Stimulated activated CD8-positive, alpha-beta memory T cell treated with anti-CD3 and anti-CD28 coated beads, Interleukin-15, amount 100 ng/mL, for 24 hours (primary cell): Measurements from ENCODE around the gene CDC14A.
A peak's percentile ranks its signal among the peaks of the same experiment; 100 is the strongest.
"Not testable (repeated sequence)": the region's sequence is repeated elsewhere in the genome, so short reads cannot be mapped to it uniquely, and the experiment has no call there.

ENCODE experiments used
- DNase-seq: peaks from one replicate; pipeline ENCODE4 v3.0.0-alpha.2; 2020; ENCODE audit warnings: low read depth

Gene CDC14A, protein sequence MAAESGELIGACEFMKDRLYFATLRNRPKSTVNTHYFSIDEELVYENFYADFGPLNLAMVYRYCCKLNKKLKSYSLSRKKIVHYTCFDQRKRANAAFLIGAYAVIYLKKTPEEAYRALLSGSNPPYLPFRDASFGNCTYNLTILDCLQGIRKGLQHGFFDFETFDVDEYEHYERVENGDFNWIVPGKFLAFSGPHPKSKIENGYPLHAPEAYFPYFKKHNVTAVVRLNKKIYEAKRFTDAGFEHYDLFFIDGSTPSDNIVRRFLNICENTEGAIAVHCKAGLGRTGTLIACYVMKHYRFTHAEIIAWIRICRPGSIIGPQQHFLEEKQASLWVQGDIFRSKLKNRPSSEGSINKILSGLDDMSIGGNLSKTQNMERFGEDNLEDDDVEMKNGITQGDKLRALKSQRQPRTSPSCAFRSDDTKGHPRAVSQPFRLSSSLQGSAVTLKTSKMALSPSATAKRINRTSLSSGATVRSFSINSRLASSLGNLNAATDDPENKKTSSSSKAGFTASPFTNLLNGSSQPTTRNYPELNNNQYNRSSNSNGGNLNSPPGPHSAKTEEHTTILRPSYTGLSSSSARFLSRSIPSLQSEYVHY

DNA sequence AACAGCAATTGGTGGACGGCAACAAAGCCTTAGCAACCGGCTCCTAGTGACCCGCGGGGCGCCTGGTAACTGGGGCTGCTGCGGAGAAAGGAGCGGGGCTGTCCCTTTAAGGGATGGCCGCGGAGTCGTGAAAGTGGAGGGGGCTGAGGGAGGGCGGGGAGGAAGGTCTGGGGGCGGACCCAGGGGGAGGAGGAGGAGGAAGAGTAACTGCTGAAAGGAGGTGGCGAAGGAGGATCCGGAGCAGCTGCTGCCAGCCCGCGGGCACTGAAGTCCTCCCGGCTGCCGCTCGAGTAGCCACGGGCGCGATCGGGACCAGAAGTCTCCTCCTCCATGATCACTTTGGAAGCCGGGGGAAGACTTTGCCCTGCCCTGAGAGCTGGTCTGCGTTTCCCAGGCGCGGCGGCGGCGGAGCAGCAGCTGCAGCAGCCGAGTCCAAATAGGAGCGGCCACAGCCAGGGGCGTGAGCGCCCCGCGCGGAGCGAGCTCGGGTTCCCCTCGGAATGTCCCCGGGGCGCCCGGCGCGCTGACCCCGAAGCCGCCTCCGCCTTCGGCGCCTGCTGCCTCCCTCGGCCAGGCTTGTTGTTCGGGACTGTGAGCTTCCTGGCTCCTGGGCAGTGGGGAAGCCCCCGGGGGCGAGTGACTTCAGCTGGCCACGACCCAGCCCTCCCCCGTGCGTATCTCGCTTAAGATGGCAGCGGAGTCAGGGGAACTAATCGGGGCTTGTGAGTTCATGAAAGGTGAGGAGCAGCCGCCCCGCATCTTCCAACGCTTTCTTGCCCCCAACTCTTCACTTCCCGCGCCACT lies at the start of gene CDC14A:
Gene CDC14A (plus strand): TSS at position 240 of the 804 bp plus-strand sequence. CDS start 449 bp downstream, at position 689.
- peak; percentile 58 for DNase-seq

DNA sequence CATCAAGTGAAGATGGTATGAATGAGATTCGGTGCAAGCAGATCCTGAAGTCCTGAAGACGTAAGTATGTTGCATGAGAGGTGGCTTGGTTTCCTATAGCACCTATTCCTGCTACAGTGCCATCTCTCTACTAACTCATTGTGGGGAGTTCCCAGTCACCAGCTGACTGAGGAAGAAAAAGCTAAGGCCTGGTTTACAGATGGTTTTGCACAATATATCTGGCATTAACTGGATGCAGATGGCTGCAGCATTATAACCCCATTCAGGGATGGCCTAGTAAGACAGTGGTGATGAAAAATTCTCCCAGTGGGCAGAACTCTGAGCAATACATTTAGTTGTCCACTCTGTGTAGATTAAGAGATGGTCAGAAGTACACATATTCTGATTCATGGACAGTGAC lies 49.6 kb upstream of the CDC14A start:
- DNase-seq = no peak

DNA sequence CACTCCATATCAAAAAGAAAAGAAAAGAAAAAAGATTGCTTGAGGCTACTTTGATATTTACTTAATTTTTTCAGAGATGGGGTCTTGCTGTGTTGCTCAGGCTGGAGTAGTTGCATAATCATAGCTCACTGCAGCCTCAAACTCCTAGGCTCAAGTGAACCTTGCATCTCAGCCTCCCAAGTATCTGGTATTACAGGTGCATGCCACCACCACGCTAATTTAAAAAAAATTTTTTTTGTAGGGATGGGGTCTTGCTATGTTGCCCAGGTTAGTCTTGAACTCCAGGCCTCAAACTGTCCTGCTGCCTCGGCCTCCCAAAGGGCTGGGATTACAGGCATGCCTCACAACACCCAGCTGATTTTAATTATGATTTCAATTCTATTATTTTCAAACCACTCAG lies 48.1 kb upstream of the CDC14A start:
- DNase-seq = no peak

DNA sequence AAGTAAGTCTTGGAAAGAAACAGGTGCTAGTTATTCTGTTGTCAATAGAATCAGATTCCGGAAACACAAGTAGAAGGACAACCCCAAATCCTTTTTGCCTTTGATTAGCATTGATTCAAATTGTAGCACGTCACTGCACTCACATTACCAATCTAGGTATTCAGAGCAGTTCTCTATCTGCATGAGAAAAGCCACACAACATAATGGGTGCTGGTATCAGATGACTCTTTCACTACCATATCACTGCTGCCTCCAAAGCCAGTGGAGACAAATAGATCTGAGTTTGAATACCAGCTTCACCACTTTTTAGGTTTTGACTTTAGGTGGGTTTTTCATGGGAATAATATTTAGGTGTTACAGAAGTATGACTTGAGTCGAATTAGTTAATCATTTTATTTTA lies 47.4 kb upstream of the CDC14A start:
- no peak for DNase-seq

DNA sequence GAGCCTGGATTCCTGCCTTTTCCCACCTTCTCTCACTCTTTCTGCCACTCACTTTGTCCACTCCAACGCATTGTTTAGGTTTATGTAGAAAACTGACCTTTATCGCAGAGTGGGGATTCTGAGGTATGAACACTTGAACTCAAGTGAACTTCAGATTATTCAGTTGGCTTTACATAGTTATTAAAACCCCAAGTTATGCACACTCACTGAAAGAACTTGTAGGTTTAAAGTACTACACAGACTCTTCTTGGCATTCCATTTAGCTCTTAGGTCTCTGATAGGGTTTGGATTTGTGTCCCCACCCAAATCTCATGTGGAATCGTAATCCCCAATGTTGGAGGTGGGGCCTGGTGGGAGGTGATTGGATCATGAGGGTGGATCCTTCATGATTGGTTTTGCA lies 46.4 kb upstream of the CDC14A start:
- DNase-seq = no peak

DNA sequence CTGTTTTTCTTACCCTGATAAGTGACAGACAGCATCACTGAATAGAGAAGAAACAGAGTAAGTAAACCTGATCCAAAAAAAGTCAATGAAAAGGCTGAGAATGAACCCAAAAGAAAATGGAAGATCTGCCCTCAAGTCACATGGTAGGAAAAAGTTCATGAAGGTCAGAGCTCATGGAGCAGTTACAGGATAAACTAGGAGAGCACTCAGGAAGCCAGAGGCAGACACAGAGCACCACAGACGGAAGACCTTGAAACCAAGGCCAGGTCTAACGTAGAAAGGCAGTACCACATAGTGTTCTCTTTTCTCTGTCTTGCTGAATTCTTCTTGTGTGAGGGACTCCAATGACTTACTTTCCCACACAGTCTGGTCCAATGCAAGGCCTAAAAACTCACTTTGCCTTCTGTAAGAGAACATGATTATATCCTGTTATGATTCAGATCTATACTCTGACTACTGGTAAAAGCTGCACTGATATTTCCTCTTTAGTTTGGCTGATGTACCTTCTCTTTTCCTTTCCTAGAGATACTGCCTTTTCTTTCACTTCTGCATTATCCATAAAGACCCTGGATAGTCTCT lies 45.5 kb upstream of the CDC14A start:
- no peak for DNase-seq

DNA sequence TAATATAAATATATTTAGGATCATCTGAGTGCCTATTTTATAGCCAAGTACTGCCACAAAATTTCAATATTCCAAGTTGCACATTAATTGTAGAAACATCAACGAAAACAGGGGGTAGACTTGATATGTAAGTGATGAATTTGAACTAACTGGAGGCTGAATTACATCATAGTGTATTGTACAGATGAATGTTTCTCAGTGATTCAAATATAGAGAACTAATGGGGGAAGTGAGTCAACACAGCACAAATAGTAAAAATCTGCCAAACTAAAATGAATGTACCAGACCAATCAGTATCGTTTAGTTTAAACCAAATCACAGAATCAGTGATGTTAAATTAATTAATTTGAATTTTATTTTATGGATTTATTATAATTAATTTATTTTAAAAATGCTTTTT lies 43.5 kb upstream of the CDC14A start:
- DNase-seq = no peak

DNA sequence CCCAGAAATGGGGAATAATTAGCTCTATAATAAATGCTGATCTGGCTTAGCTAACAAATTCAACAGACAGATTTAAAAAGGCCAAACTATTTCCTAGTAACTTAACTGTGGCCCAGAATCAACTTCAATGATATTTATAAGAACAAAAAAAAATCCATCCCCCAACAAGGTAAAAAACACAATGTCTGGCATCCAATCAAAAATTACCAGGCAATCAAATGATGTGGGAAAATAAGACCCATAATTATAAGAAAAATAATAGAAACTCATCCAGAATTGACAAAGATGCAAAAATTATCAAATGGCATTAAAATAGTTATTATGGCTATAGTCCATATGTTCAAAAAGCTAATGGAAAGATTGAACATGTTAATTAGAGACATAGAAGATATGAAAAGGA lies 42.4 kb upstream of the CDC14A start:
- no peak for DNase-seq

DNA sequence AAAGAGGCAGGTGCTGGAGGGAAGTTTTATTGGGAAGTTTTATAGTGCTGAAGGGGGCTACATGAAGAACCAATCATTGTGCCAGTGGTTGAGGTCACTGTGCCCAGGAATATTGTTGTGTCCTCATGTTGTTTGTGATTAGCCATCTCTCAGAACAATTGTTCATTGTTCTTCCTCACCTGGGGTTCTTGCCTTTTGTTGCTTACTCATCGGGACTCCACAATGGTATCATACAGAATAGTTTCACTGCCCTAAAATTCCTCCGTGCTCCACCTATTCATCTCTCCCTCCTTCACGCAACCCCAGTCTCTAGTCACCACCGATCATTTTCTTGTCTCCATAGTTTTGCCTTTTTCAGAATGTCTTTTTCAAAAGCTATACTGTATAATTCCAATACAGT lies 38.9 kb upstream of the CDC14A start:
- no peak for DNase-seq

DNA sequence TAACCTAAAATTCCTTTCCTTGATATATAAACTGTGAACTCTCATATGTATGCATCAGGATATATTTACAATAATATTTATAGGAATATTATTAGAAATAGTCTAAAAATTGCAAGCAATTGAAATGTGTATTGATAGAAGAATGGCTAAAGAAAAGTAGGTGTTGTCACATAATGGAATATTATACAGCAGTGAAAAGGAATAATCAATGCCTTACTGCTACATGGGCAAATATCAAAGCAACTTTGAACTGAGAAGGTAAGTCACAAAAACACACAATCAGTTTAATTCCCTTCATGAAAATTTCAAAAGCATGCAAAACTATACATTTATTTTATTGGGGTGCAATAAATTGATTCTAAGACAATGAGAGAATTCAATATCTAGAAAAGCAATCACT lies 35.7 kb upstream of the CDC14A start:
- no peak for DNase-seq

DNA sequence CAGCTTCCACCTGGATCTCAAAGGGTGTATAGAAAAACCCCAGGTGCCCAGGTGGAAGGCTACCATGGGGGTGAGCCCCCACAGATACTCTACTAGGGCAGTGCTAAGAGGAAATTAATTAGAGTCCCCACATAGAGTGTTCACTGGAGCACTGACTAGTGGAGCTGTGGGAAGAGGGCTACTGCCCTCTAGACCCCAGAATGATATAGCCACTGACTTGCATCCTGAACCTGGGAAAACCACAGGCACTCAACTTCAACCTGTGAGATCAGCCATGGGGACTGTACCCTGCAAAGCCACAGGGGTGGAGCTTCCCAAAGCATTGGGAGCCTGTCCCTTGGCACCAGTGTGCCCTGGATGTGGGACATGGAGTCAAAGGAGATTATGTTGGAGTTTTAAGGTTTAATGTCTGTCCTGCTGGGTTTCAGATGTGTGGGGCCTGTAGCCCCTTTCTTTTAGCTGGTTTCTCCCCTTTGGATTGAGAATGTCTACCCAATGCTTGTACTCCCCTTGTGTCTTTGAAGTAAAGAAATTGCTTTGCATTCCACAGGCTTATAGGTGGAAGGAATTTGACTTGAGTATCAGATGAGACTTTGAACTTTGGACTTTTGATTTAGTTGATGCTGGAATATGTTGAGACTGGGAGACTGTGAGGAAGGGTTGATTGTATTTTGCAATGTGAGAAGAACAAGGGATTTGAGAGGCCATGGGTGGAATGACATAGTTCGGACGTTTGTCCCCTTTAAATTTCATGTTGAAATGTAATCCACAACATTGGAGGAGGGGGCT lies 31.8 kb upstream of the CDC14A start:
- no peak for DNase-seq

DNA sequence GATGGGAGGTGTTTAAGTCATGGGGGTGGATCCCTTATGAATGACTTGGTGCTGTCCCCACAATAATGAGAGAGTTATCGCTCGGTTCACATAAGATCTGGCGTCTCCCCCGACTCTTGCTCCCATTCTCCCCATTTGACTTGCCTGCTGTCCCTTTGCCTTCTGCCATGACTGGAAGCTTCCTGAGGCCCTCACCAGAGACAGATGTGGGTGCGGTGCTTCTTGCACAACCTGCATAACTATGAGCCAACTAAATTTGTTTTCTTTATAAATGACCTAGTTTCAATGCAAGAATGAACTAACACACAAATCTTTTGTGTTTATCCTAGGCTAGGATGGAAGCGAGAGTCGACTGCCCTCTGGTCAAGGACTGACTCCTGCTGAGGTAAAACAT lies 31.2 kb upstream of the CDC14A start:
- no peak for DNase-seq

DNA sequence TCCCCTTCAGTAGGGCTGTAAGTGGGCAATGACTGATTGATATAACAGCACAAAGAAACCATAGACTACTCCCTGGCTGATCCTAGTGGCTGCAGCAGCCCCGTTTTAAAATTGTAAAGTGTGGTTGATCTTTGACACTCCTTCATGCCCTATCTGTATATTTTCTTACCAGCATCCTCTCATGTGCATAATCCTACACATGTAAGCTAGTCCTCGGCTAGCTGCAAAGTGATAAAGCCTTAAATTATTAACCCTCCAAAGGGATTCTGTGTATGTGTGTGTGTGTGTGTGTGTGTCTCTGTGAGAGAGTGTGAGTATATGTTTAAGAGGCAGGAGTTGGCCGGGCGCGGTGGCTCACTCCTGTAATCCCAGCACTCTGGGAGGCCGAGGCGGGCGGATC lies 30.8 kb upstream of the CDC14A start:
- no peak for DNase-seq

DNA sequence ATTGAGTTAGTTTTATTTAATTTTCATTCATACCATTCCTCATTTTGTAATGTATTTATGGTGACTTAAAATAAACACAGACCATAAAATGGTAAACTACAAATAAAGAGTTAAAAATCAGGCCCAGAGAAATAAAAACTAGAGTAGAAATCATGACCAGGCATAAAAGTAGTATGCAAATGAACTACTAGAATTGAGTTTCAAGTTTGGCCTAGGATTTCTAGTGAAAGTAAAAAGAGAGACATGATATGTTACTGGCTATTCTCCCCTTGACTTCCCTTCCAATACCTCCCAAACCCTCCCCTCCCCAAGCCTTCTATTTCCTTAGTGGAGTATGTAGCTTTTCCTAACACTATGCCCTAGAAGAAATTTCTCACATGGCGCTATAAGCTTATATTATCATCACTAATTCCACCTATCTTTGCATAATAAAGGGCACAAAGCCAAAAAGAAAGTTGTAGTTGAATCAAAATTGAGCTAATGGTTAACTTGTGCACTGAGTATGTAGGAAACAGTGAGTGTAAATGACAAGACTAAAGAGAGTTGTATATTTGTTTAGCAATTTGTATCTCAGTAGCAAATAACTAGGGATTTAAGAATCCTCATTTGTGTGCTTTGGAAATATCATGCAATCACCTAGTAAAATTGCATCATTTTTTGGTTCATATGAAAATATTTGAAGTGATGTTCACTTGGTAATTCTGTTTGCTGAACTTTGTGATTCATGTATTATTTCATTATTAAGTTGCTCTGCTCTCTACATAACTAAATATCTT lies 29.7 kb upstream of the CDC14A start:
- DNase-seq = no peak

DNA sequence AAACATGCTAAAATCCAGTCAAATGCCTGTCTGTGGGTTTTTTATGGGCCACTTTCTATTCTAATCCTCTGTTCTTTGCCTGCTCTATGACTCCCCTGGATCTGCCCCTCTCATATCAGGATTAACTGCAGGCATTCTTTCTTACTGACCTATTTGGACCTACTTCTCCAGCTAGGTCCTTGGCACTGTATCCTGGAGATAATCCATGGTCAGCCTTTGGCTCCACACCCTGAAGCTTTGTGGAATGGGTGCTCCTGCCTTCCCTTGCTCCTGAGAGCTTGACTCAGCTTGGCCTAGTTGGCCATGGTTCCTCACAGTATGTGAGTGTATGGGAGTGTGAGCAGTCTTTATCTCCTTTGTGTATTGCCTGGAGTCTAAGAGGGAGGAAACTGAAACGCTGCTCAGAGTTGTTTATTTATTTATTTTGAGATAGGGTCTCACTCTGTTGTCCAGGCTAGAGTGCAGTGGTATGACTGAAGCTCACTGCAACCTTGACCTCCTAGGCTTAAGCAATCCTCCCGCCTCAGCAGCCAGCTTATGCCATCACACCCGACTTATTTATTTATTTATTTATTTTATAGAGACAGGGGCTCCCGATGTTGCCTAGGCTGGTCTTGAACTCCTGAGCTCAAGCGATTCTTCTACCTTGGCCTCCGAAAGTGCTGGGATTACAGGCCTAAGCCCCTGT lies 28.7 kb upstream of the CDC14A start:
- DNase-seq = no peak

DNA sequence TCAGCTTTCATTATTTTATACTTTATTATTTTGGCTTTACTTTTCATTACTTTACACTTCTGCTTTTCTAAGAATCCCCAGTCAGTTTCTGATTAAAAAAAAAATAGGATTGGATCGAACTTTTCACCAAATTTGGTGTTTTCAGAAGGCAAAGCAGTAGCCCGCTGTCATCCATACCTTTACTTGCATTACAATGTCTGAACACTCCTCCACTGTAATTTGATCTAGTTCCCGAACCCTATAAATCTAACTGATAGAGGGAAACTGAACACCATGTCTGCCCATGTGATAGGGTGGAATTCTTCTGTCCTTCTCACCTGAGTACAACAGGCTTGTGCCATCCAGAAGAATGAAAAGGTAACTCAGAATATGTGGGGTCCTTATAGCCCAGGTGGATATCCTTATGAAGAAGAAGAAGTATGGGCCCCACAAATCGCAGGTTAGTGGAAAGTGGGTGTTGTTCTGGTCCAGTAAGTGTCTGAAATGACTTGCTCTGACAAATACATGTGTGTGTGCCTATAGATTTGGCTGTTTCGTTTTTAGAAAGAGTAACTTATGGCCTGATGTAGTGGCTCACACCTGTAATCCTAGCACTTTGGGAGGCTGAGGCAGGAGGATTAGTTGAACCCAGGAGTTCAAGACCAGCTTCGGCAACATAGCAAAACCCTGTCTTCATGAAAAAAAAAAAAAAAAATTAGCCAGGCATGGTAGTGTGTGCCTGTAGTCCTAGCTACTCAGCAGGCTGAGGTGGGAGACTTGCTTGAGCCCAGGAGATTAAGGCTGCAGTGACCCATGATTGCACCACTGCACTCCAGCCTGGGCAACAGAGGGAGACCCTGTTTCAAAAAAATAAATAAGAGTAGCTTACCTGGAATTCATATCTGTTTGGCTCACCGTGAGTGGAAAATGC lies 26.6 kb upstream of the CDC14A start:
- no peak for DNase-seq

DNA sequence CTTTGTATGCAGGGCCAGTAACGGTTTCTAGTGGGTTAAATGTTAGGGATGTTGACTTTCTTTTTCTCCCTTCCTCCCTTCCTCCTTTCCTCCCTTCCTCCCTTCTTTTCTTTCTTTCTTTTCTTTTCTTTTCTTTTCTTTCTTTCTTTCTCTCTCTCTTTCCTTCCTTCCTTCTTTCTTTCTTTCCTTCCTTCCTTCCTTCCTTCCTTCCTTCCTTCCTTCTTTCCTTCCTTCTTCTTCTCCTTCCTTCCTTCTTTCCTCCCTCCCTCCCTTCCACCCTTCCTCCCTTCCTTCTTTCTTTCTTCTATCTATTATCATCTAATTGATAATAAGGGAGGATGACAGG lies 26.0 kb upstream of the CDC14A start:
- DNase-seq = not testable (repeated sequence)

DNA sequence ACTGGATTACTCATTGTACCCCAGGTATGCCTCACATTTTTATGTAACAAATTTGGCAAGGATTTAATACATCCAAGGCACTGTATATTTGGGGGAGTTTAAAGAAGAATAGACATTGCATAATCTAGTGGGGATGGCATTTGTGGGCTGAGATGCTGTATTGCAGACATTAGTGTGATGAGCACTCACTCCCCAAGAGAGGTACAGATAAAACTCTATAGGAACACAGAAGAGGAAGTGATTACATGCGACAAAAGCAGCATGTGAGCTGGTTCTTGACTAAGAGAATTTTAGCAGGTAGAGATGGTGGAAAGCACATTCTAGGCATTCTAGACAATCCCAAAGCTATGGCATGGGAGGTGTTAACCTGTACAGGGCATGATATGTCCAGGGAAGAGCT lies 24.2 kb upstream of the CDC14A start:
- DNase-seq = no peak

DNA sequence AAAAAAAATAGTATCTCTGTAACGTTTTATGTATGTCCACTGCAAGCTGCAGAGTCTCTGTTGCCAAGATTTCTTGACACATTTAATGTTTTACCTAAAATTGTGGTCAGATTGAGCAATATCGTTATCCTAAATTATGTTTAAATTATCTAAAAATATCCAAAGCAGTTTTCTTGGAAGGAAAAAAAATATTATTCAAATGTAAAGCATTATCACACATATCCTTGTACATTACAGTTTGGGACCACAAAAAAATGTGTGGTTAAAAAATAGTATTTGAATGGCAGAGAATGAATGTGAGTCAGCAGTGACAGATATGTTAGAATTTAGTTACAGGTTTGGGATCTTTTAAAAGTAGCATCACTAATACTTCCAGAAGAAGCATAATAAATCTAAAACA lies 21.2 kb upstream of the CDC14A start:
- DNase-seq = not testable (repeated sequence)

DNA sequence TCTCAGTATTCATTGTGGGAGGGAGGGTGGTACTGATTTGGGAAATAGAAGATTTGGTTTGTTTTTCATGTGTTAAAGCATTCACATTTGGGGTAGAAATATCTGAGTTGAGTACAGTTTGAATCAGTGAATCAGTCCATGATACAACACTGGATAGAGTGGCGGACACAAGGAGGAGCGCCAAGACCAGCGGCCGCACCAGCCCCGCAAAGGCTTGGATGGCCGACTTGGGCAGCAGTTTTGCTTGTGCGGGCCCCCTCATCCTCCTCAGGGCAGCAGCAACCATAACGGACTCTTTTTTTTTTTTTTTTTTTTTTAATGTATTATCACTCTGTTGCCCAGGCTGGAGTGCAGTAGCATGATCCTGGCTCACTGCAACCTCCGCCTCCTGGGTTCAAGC lies 20.0 kb upstream of the CDC14A start:
- DNase-seq = no peak
